Transverse colon (tissue), 4 donors: ENCODE results near the gene GPHN. TPM values are rescaled to one million over a fixed set of nuclear protein-coding genes. Genes with fewer than 3 reads are reported as not detected.

Experiments
- DNase-seq: peaks from one replicate; pipeline ENCODE4 v3.0.0-alpha.2; 2019
- H3K27ac ChIP-seq, 4 donors: fragments of 200-600 bp; sonication (generic); 2 replicates each; pipeline ENCODE4 v1.5.1; 2016 to 2018; ENCODE audit warnings: inconsistent platforms in 4 of 4
- H3K27me3 ChIP-seq: fragments of 200-600 bp; sonication (generic); 2 replicates; pipeline ENCODE4 v1.5.1; 2017; ENCODE audit warnings: inconsistent platforms
- H3K36me3 ChIP-seq, 4 donors: fragments of 200-600 bp; sonication (generic); 2 replicates each; pipeline ENCODE4 v1.5.1; 2017 to 2019; ENCODE audit warnings: inconsistent platforms in 4 of 4
- H3K4me1 ChIP-seq, 4 donors: fragments of 200-600 bp; sonication (generic); 2 replicates each; pipeline ENCODE4 v1.5.1; 2017 to 2020; ENCODE audit warnings: inconsistent platforms in 4 of 4
- H3K4me3 ChIP-seq, 4 donors: fragments of 200-600 bp; sonication (generic); 1 replicate in 1 of 4; 2 replicates in 3 of 4; pipeline versions ENCODE4 v1.5.1 to v1.6.1; 2017 to 2019; ENCODE audit warnings: inconsistent platforms in 4 of 4
- H3K9me3 ChIP-seq, 2 donors: fragments of 200-600 bp; sonication (generic); 2 replicates each; pipeline ENCODE4 v1.5.1; 2017 to 2019; ENCODE audit warnings: inconsistent platforms in 2 of 2
- CTCF ChIP-seq, 5 experiments: fragments of 200-600 bp in 3 of 5; fragments of 450-650 bp in 2 of 5; sonication (generic) in 3 of 5; IDR thresholded peaks; 1 replicate in 2 of 5; 2 replicates in 3 of 5; pipeline ENCODE4 v1.5.1; 2016 to 2017; ENCODE audit warnings: antibody characterized with exemption in 5 of 5, inconsistent platforms in 3 of 5, mild to moderate bottlenecking in 2 of 5, moderate library complexity in 1 of 5
- EP300 ChIP-seq: sonication (generic); formaldehyde crosslinking; IDR thresholded peaks from one replicate; pipeline ENCODE4 v1.6.1; 2017; ENCODE audit warnings: antibody characterized with exemption, low read depth
- POLR2A ChIP-seq: fragments of 450-650 bp; IDR thresholded peaks from one replicate; pipeline ENCODE4 v1.6.1; 2016; ENCODE audit warnings: antibody characterized with exemption, mild to moderate bottlenecking, moderate library complexity
- POLR2AphosphoS5 ChIP-seq, 3 donors: sonication (generic); formaldehyde crosslinking; IDR thresholded peaks; one replicate each; pipeline ENCODE4 v1.6.1; 2016; ENCODE audit warnings: antibody characterized with exemption in 3 of 3
- WGBS, 2 donors: methylation state at CpG; one replicate each; pipeline ENCODE4 v1.1.5; 2018; ENCODE audit warnings: low coverage in 1 of 2; 5-methylcytosine and 5-hydroxymethylcytosine counted together
- in situ Hi-C, 4 donors: fragments of 200-750 bp; cut with MboI; loops; one replicate each; pipeline versions ENCODE4 v1.15.0 to v1.15.1; 2017; ENCODE audit warnings: low sequenced_read_pairs in 3 of 4, low pct_ligation_motif_present in 1 of 4, low pct_unique_long_range_greater_than_20kb in 1 of 4
- intact Hi-C: fragments of 100-400 bp; cut with DNase I; formaldehyde crosslinking; loops from one replicate; pipeline ENCODE4 v1.15.1; 2023; ENCODE audit warnings: low total_unique reads
- total RNA-seq, 4 donors: library from RNA; depleted of rRNA; stranded (reverse); fragments of >200 nt; gene quantifications; one replicate each; pipeline ENCODE4 v1.1.0, GENCODE V29; 2016

The GPHN gene
- total RNA-seq, 4 donors from 2014 or later = 8.6 to 59.7 (median 23.6) TPM

DNA sequence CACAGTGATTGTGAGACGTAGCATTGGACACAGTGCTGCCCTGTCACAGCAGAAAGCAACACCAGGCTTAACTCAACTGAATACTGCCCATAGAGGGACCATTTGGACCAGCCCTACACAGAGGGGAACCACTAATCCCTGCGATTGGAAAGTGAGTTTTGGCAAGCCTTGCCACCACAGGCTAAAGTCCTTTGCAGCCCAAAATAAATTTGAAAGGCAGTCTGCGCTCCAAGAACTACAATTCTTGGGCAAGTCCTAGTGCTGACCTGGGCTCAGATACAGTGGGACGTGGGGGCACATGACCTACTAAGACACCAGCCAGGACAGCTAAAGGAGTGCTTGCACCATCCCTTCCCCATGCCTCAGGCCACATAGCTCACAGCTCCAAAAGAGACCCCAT, 349.9 kb downstream of the GPHN start:
- H3K4me3 ChIP-seq = no peak overlapping the region
- intact Hi-C loops = no loop called here
- no peak for DNase-seq
- in situ Hi-C loops = no loop called here
- TF ChIP-seq EP300 (no peak), CTCF (IDR thresholded peaks at IDR 0.05) (no peak), POLR2A (no peak), POLR2AphosphoS5 (IDR thresholded peaks at IDR 0.05) (no peak)
- no peaks in the 10 kb centered on the region for H3K4me1 ChIP-seq
- H3K9me3 ChIP-seq = no peaks in the 10 kb centered on the region
- H3K27ac ChIP-seq = no peak overlapping the region
- H3K36me3 ChIP-seq = no peaks in the 10 kb centered on the region
- H3K27me3 ChIP-seq = no peaks in the 10 kb centered on the region
- WGBS, 2 donors = 98% methylated on average over 4 of the region's 4 CpGs; no CpG with 5 or more reads in 1 of the 2 donors

- H3K9me3 ChIP-seq = no peaks in the 10 kb centered on the region
- H3K4me3 ChIP-seq = no peak overlapping the region
- no peak for DNase-seq
- no peaks in the 10 kb centered on the region for H3K4me1 ChIP-seq
- no peak for TF ChIP-seq POLR2A
- no peak for TF ChIP-seq EP300
- TF ChIP-seq POLR2AphosphoS5 (IDR thresholded peaks at IDR 0.05) = no peak
- no peak for TF ChIP-seq CTCF (IDR thresholded peaks at IDR 0.05)
- no peaks in the 10 kb centered on the region for H3K36me3 ChIP-seq
- WGBS, 2 donors = 95 to 100% methylated on average over 3 to 5 of the region's 5 CpGs
- intact Hi-C loops = no loop called here
- H3K27me3 ChIP-seq = no peaks in the 10 kb centered on the region
- in situ Hi-C loops = no loop called here
- H3K27ac ChIP-seq = no peak overlapping the region
Measured at GRCh38 chr14:66859063-66859671, 351.2 kb downstream of the GPHN start.

DNA sequence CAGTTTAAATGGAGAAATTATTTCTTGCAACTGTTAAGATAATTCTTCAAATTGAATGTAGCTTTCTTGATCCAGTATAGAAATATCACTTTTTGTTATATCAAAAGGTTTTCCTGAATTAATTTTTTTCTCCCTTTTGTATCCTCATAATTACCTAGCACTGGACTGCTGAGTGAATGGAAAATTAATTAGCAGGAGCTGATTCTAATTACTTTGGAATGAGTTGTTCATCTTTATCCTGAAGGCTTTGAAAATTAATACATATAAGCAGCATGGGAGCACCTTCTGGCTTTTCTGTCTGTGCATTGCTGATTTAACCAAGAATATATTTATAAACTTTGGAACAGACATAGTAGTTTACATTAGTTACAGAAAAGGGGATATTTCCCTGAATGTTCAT, 373.6 kb downstream of the GPHN start:
- Histone ChIP-seq H3K9me3 (peaks cover 0 to 3% of the 10 kb centered on the region in 2 donors), H3K4me1 (no peaks in the 10 kb centered on the region), H3K27me3 (no peaks in the 10 kb centered on the region), H3K27ac (no peak overlapping the region), H3K4me3 (no peak overlapping the region), H3K36me3 (no peaks in the 10 kb centered on the region)
- intact Hi-C loops = no loop called here
- no peak for DNase-seq
- TF ChIP-seq EP300 (no peak), POLR2A (no peak), POLR2AphosphoS5 (IDR thresholded peaks at IDR 0.05) (no peak), CTCF (IDR thresholded peaks at IDR 0.05) (no peak)
- in situ Hi-C loops = no loop called here

DNA sequence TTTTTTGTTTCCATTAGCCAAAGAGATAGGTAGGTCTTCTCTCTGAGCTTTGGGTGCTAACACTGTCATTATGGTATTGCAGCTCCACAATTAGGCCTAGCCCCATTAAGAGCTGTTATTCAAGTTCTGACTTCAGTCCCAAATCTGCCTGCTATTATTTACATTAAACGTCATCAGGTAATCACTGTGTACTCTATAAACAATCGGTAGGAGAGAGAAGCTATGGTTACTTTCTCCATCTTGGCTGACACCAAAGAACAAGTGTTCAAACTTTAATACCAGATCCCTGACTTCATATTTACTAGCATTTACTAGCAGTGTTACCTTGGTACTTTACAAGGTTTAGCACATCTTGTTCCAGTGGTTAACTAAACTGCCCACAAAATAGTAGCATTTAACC, 376.2 kb downstream of the GPHN start:
- H3K36me3 ChIP-seq = no peaks in the 10 kb centered on the region
- no peak overlapping the region for H3K4me3 ChIP-seq
- 63 to 71% methylated on average over 2 of the region's 2 CpGs for WGBS, 2 donors
- H3K27ac ChIP-seq = no peak overlapping the region
- in situ Hi-C loops (no loop called here), intact Hi-C loops (no loop called here)
- no peaks in the 10 kb centered on the region for H3K9me3 ChIP-seq
- H3K4me1 ChIP-seq = no peaks in the 10 kb centered on the region
- TF ChIP-seq EP300 = no peak
- TF ChIP-seq POLR2AphosphoS5 (IDR thresholded peaks at IDR 0.05) = no peak
- TF ChIP-seq CTCF (IDR thresholded peaks at IDR 0.05) = no peak
- no peak for TF ChIP-seq POLR2A
- no peaks in the 10 kb centered on the region for H3K27me3 ChIP-seq
- no peak for DNase-seq
